Measurements from ENCODE around the gene SCFD2. TPM values are rescaled to one million over a fixed set of nuclear protein-coding genes. Genes with fewer than 3 reads are reported as not detected.
A peak's percentile ranks its signal among the peaks of the same experiment; 100 is the strongest.
"Not testable (repeated sequence)": the region's sequence is repeated elsewhere in the genome, so short reads cannot be mapped to it uniquely, and the experiment has no call there.

SCFD2 gene
- total RNA-seq, 1 experiment from 2014 or later, result 8.4 TPM

DNA sequence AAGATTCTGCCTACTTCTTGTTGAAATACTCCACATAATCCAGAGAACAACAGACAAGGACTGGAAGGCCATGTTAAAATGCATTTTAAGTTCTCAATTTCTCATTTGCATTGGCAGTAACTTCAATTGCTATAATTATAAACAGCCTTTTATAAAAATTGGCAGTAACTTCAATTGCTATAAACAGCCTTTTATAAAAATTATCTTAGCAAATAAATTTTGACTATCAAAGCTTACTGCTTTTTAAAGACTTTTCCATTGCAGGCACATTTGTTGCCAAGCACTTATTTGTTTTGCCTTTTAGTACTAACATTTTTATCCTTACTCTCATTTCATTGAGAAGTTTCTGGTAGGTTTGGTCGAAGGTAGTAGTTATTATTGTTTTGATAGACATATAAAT lies 17.8 kb downstream of the SCFD2 start:
- ChIA-PET POLR2A (ENCODE audit: low non-redundant PET) (no interaction called here), CTCF (no interaction called here)
- no peak for TF ChIP-seq EZH2 (IDR thresholded peaks at IDR 0.05; ENCODE audit: borderline replicate concordance, low read depth, low read length, poor library complexity, severe bottlenecking)
- TF ChIP-seq, protein P1, sequence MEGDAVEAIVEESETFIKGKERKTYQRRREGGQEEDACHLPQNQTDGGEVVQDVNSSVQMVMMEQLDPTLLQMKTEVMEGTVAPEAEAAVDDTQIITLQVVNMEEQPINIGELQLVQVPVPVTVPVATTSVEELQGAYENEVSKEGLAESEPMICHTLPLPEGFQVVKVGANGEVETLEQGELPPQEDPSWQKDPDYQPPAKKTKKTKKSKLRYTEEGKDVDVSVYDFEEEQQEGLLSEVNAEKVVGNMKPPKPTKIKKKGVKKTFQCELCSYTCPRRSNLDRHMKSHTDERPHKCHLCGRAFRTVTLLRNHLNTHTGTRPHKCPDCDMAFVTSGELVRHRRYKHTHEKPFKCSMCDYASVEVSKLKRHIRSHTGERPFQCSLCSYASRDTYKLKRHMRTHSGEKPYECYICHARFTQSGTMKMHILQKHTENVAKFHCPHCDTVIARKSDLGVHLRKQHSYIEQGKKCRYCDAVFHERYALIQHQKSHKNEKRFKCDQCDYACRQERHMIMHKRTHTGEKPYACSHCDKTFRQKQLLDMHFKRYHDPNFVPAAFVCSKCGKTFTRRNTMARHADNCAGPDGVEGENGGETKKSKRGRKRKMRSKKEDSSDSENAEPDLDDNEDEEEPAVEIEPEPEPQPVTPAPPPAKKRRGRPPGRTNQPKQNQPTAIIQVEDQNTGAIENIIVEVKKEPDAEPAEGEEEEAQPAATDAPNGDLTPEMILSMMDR (conservative IDR thresholded peaks at IDR 0.05; ENCODE audit: low read depth, low read length), result no peak
- Histone ChIP-seq H3K4me1 (ENCODE audit: insufficient read depth, low read length, poor library complexity, severe bottlenecking) (no peaks in the 10 kb centered on the region), H3K4me3 (ENCODE audit: low read depth, low read length, poor library complexity, severe bottlenecking) (no peak overlapping the region), H3K27me3 (replicated peaks; ENCODE audit: insufficient read depth, low read depth, low read length, poor library complexity) (no peaks in the 10 kb centered on the region), H3K36me3 (ENCODE audit: insufficient read depth, low read length, poor library complexity, severe bottlenecking) (no peaks in the 10 kb centered on the region), H3K9me3 (ENCODE audit: low read depth, low read length, poor library complexity, severe bottlenecking) (no peaks in the 10 kb centered on the region), H3K27ac (ENCODE audit: low read depth, low read length, poor library complexity, severe bottlenecking) (no peak overlapping the region)
- intact Hi-C loops (cut with micrococcal nuclease; ENCODE audit: unreplicated experiment), result no loop called here
- DNase-seq (ENCODE audit: low spot score), result no peak
- no TSS peak for BruUV-seq (replicated peaks)

DNA sequence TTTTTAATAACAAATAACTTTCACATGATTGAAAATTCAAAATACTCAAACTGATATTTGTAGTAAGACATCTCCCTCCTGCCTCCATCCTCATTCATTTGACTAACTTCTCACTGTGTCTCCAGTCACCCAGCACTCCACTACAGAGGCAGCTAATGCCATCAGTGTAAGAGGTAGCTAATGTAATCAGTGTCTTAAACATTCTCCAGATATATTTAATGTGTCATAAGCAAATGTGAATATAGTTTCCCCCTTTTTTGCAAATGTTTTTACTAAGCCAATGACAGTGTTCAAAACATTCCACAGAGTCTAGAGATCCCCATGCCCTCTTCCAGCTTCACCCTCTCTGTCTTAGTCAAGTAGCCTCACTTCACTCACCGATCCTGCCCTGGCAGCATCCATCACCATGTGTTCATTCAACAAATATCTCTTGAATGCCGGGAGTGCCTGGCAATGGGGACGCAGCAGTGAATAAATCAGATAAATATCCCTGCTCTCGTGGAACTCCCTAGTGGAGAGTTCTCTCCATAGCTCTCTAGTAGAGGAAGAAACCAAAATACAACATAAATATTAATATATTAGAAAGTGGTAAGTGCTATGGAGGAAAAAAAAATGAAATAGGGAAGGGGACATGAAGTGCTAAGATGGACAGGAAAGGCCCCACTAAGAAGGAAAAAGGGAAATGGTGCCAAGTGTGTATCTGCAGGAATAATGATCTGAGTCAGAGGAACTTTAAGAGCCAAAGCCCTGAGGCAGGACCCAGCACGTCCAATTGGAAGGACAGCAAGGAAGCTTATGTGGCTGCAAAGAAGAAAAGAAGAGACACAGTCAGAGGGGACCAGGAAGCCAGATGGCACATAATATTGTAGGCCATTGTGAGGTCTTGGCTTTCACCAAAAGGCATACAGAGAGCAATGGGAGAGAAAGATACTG lies 18.7 kb downstream of the SCFD2 start:
- H3K4me1 ChIP-seq (ENCODE audit: insufficient read depth, low read length, poor library complexity, severe bottlenecking), result no peaks in the 10 kb centered on the region
- H3K27ac ChIP-seq (ENCODE audit: low read depth, low read length, poor library complexity, severe bottlenecking), result no peak overlapping the region
- no TSS peak for BruUV-seq (replicated peaks)
- no peak for TF ChIP-seq EZH2 (IDR thresholded peaks at IDR 0.05; ENCODE audit: borderline replicate concordance, low read depth, low read length, poor library complexity, severe bottlenecking)
- TF ChIP-seq, protein P1 (conservative IDR thresholded peaks at IDR 0.05; ENCODE audit: low read depth, low read length), result no peak
- peak; percentile 10 for DNase-seq (ENCODE audit: low spot score)
- H3K4me3 ChIP-seq (ENCODE audit: low read depth, low read length, poor library complexity, severe bottlenecking), result no peak overlapping the region
- ChIA-PET CTCF (no interaction called here), POLR2A (ENCODE audit: low non-redundant PET) (no interaction called here)
- H3K36me3 ChIP-seq (ENCODE audit: insufficient read depth, low read length, poor library complexity, severe bottlenecking), result no peaks in the 10 kb centered on the region
- intact Hi-C loops (cut with micrococcal nuclease; ENCODE audit: unreplicated experiment), result no loop called here
- no peaks in the 10 kb centered on the region for H3K9me3 ChIP-seq (ENCODE audit: low read depth, low read length, poor library complexity, severe bottlenecking)
- no peaks in the 10 kb centered on the region for H3K27me3 ChIP-seq (replicated peaks; ENCODE audit: insufficient read depth, low read depth, low read length, poor library complexity)

DNA sequence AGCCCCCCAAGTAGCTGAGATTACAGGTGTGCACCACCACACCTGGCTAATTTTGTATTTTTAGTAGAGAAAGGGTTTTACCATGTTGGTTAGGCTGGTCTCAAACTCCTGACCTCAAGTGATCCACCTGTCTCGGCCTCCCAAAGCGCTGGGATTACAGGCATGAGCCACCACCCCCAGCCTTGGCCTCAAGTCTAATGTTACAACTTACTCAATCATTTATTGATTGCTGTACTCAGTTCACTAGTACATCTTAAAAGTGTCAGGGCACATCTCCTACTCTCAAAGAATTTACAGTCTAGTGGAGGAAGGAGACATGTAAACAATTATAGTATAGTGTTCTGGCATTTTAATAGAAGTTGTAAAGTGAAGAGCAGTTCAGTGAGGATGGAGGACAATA lies 19.5 kb downstream of the SCFD2 start:
- H3K27ac ChIP-seq (ENCODE audit: low read depth, low read length, poor library complexity, severe bottlenecking); H3K9me3 ChIP-seq (ENCODE audit: low read depth, low read length, poor library complexity, severe bottlenecking); CTCF ChIA-PET; H3K36me3 ChIP-seq (ENCODE audit: insufficient read depth, low read length, poor library complexity, severe bottlenecking); H3K4me3 ChIP-seq (ENCODE audit: low read depth, low read length, poor library complexity, severe bottlenecking); BruUV-seq (replicated peaks); DNase-seq (ENCODE audit: low spot score); POLR2A ChIA-PET (ENCODE audit: low non-redundant PET); intact Hi-C loops (cut with micrococcal nuclease; ENCODE audit: unreplicated experiment); H3K27me3 ChIP-seq (replicated peaks; ENCODE audit: insufficient read depth, low read depth, low read length, poor library complexity); H3K4me1 ChIP-seq (ENCODE audit: insufficient read depth, low read length, poor library complexity, severe bottlenecking): not testable (repeated sequence)

DNA sequence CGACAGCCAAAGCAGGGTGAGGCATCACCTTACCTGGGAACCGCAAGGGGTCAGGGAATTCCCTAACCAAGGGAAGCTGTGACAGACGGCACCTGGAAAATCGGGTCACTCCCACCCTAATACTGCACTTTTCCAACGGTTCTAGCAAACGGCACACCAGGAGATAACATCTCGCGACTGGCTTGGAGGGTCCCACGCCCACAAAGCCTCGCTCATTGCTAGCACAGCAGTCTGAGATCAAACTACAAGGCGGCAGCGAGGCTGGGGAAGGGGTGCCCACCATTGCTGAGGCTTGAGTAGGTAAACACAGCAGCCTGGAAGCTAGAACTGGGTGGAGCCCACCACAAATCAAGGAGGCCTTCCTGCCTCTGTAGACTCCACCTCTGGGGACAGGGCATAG lies 25.7 kb downstream of the SCFD2 start:
- BruUV-seq (replicated peaks); H3K27me3 ChIP-seq (replicated peaks; ENCODE audit: insufficient read depth, low read depth, low read length, poor library complexity); POLR2A ChIA-PET (ENCODE audit: low non-redundant PET); H3K36me3 ChIP-seq (ENCODE audit: insufficient read depth, low read length, poor library complexity, severe bottlenecking); H3K4me3 ChIP-seq (ENCODE audit: low read depth, low read length, poor library complexity, severe bottlenecking); H3K27ac ChIP-seq (ENCODE audit: low read depth, low read length, poor library complexity, severe bottlenecking); CTCF ChIA-PET; intact Hi-C loops (cut with micrococcal nuclease; ENCODE audit: unreplicated experiment); H3K4me1 ChIP-seq (ENCODE audit: insufficient read depth, low read length, poor library complexity, severe bottlenecking); DNase-seq (ENCODE audit: low spot score); H3K9me3 ChIP-seq (ENCODE audit: low read depth, low read length, poor library complexity, severe bottlenecking): not testable (repeated sequence)

DNA sequence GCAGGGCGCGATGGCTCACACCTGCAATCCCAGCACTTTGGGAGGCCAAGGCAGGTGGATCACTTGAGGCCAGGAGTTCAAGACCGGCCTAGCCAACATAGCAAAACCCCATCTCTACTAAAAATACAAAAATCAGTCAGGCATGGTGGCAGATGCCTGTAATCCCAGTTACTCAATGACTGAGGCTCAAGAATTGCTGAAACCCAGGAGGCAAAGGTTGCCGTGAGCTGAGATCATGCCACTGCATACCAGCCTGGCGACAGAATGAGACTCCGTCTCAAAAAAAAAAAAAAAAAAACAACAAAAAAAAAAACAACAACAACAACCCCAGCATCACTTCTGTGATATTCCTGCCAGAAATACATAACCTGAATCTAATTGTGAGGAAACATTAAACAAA lies 30.9 kb downstream of the SCFD2 start:
- H3K4me3 ChIP-seq (ENCODE audit: low read depth, low read length, poor library complexity, severe bottlenecking); CTCF ChIA-PET; H3K36me3 ChIP-seq (ENCODE audit: insufficient read depth, low read length, poor library complexity, severe bottlenecking); BruUV-seq (replicated peaks); POLR2A ChIA-PET (ENCODE audit: low non-redundant PET); H3K27ac ChIP-seq (ENCODE audit: low read depth, low read length, poor library complexity, severe bottlenecking); intact Hi-C loops (cut with micrococcal nuclease; ENCODE audit: unreplicated experiment); H3K4me1 ChIP-seq (ENCODE audit: insufficient read depth, low read length, poor library complexity, severe bottlenecking); DNase-seq (ENCODE audit: low spot score); H3K9me3 ChIP-seq (ENCODE audit: low read depth, low read length, poor library complexity, severe bottlenecking); H3K27me3 ChIP-seq (replicated peaks; ENCODE audit: insufficient read depth, low read depth, low read length, poor library complexity): not testable (repeated sequence)

Data from A673 (cell line).